ENCODE results near the gene COLGALT1. TPM values are rescaled to one million over a fixed set of nuclear protein-coding genes. Genes with fewer than 3 reads are reported as not detected.

Gene COLGALT1
- total RNA-seq, 4 donors from 2014 or later, result 74.5 to 141 (median 88.2) TPM

DNA sequence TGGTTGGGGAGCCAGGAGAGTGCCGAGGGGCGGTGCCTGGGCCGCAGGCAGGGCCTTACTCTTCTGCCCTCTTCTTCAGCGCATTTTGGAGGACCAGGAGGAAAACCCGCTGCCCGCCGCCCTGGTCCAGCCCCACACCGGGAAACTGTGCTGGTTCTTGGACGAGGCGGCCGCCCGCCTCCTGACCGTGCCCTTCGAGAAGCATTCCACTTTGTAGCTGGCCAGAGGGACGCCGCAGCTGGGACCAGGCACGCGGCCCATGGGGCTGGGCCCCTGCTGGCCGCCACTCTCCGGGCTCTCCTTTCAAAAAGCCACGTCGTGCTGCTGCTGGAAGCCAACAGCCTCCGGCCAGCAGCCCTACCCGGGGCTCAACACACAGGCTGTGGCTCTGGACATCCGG is 34.6 kb upstream of the COLGALT1 start:
- Histone ChIP-seq H3K36me3 (peaks cover 3 to 61% (median 12%) of the 10 kb centered on the region in 3 donors), H3K27ac (no peak overlapping the region), H3K9me3 (peaks cover 0 to 20% (median 5%) of the 10 kb centered on the region in 4 donors), H3K4me1 (peaks cover 0 to 15% (median 3%) of the 10 kb centered on the region in 4 donors), H3K27me3 (no peaks in the 10 kb centered on the region), H3K4me3 (no peak overlapping the region)
- no peak for DNase-seq (ENCODE audit: low spot score in 2 of 2)
- 91 to 93% methylated on average over 16 to 25 of the region's 25 CpGs for WGBS, 2 donors
- no peak for TF ChIP-seq POLR2A (IDR thresholded peaks at IDR 0.05)
- TF ChIP-seq EP300 (IDR thresholded peaks at IDR 0.05), result no peak
- TF ChIP-seq, protein P1, sequence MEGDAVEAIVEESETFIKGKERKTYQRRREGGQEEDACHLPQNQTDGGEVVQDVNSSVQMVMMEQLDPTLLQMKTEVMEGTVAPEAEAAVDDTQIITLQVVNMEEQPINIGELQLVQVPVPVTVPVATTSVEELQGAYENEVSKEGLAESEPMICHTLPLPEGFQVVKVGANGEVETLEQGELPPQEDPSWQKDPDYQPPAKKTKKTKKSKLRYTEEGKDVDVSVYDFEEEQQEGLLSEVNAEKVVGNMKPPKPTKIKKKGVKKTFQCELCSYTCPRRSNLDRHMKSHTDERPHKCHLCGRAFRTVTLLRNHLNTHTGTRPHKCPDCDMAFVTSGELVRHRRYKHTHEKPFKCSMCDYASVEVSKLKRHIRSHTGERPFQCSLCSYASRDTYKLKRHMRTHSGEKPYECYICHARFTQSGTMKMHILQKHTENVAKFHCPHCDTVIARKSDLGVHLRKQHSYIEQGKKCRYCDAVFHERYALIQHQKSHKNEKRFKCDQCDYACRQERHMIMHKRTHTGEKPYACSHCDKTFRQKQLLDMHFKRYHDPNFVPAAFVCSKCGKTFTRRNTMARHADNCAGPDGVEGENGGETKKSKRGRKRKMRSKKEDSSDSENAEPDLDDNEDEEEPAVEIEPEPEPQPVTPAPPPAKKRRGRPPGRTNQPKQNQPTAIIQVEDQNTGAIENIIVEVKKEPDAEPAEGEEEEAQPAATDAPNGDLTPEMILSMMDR (IDR thresholded peaks at IDR 0.05), result no peak

DNA sequence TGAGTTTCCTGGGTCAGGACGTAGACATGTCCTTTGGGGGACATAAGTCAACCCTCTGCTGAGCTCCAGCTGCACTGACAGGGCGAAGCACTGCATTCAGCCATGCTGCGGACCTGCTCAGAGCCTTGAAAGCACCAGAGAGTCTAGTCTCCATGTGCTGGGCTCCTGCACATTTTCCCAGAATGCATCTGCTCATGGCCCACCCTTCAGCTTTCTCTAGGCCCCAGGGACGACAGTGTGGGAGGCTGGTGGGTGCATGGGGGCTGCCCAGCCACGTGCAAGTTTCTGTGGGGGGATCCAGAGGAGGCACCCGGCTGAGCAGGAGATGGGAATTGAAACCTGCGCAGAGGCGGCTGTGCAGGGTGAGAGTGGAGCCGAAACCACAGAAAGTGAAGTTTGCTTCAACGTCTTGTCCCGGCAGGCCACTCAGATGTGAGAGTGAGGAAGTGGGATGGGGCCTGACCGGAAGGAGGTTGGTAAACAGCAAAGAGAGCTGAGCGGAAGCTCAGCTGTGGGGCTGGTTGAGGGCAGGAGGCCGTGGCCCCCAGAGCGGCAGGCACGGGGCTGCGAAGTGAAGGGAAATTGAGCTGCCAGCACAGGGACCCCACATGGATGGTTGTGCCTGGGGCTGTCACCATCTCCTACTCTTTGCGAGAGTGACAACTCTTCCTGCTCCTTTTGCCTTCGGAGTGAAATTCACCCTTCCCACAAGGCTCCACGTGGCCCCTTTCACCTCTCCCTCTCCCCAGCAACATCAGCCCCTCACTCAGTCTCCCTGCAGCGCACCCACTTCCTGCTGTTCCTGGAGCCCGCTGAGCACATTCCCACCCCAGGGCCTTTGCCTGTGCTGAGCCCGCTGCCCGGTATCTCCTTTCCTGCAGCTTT is 32.2 kb upstream of the COLGALT1 start:
- Histone ChIP-seq H3K4me3 (no peak overlapping the region), H3K27me3 (peaks cover 0 to 4% of the 10 kb centered on the region in 2 donors), H3K9me3 (peaks cover 0 to 6% (median 1%) of the 10 kb centered on the region in 4 donors), H3K27ac (peak overlapping the region in 2 of 4 donors; percentile 50 to 60), H3K36me3 (peaks cover 0 to 38% (median 4%) of the 10 kb centered on the region in 3 donors), H3K4me1 (peaks cover 0 to 15% (median 3%) of the 10 kb centered on the region in 4 donors)
- 36 to 47% methylated on average over 24 of the region's 24 CpGs for WGBS, 2 donors
- TF ChIP-seq POLR2A (IDR thresholded peaks at IDR 0.05), result no peak
- TF ChIP-seq EP300 (IDR thresholded peaks at IDR 0.05), result peak in 1 of 2 donors; percentile 42
- DNase-seq (ENCODE audit: low spot score in 2 of 2), result peak in 1 of 2 donors; percentile 47

DNA sequence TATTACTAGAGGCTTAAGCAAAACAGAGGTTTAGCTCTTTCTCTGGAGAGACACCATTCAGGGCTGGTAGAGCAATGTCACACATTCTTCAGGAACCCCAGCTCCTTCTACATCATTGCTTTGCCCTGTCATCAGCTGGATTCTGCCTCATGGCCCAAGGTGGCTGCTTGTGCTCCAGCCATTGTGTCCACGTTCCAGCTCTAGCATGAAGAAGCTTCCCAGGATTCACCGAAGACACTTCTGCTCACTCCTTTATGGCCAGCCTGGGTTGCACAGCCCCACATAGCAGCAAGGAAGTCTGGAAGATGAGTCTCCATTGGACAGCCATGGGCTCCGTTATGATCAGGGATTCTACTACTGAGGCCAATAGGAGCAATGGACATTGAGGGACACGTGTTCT is 30.8 kb upstream of the COLGALT1 start:
- TF ChIP-seq POLR2A (IDR thresholded peaks at IDR 0.05), result no peak
- TF ChIP-seq, protein P1 (IDR thresholded peaks at IDR 0.05), result no peak
- TF ChIP-seq EP300 (IDR thresholded peaks at IDR 0.05), result no peak
- H3K36me3 ChIP-seq, result peaks cover 0 to 23% (median 4%) of the 10 kb centered on the region in 3 donors
- H3K4me1 ChIP-seq, result peaks cover 0 to 15% (median 3%) of the 10 kb centered on the region in 4 donors
- DNase-seq (ENCODE audit: low spot score in 2 of 2), result no peak
- peaks cover 0 to 13% (median 0%) of the 10 kb centered on the region in 4 donors for H3K9me3 ChIP-seq
- H3K4me3 ChIP-seq, result no peak overlapping the region
- peaks cover 0 to 13% of the 10 kb centered on the region in 2 donors for H3K27me3 ChIP-seq
- no peak overlapping the region for H3K27ac ChIP-seq
- 89 to 95% methylated on average over 4 of the region's 4 CpGs for WGBS, 2 donors

DNA sequence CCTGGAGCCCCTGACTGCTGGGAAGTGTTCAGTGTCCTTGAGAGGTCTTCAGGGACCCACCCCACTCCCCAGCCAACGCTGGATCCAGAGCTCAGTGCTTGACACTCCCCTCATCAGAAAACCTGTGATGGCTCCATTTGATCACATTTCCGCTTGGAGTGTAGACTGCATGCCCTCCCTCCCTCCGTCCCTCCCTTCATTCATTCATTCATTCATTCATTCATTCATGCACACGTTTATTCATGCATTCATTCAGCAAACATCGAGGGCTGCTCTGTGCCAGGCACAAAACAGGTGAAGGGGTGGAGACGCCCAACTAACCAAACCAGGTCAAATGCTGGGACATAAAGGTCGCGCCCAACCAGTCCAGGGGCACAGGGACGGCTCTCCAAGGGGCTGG is 30.3 kb upstream of the COLGALT1 start:
- peaks cover 0 to 15% (median 3%) of the 10 kb centered on the region in 4 donors for H3K4me1 ChIP-seq
- H3K27ac ChIP-seq, result no peak overlapping the region
- no peak for DNase-seq (ENCODE audit: low spot score in 2 of 2)
- peaks cover 0 to 19% (median 4%) of the 10 kb centered on the region in 3 donors for H3K36me3 ChIP-seq
- H3K4me3 ChIP-seq, result no peak overlapping the region
- peaks cover 0 to 13% (median 0%) of the 10 kb centered on the region in 4 donors for H3K9me3 ChIP-seq
- TF ChIP-seq, protein P1 (IDR thresholded peaks at IDR 0.05), result no peak
- TF ChIP-seq POLR2A (IDR thresholded peaks at IDR 0.05) (no peak), EP300 (IDR thresholded peaks at IDR 0.05) (no peak)
- 75 to 82% methylated on average over 9 of the region's 9 CpGs for WGBS, 2 donors
- H3K27me3 ChIP-seq, result peaks cover 0 to 13% of the 10 kb centered on the region in 2 donors

DNA sequence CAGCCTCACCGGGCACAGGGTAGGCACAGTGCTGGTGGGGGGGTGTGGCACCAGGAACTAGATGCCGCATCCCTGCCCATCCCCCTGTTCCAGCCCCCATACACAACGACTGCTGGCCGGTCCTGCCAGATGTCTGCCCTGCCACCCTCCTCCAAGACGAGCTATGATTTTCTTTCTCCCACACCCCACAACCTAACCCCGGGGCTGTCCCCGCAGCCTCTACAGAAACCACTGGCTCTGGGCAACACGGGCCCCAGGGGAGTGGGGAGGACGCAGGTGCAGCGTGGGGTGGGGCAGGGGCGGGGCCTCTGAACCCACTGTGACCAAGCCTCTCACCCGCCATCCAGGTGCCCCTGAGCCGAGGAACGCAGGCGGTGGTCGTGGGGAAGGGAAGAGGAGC is 28.5 kb upstream of the COLGALT1 start:
- TF ChIP-seq EP300 (IDR thresholded peaks at IDR 0.05) (no peak), POLR2A (IDR thresholded peaks at IDR 0.05) (no peak)
- TF ChIP-seq, protein P1 (IDR thresholded peaks at IDR 0.05), result no peak
- H3K4me3 ChIP-seq, result peak overlapping the region in 1 of 4 donors; percentile 33
- DNase-seq (ENCODE audit: low spot score in 2 of 2), result no peak
- peaks cover 0 to 2% (median 0%) of the 10 kb centered on the region in 3 donors for H3K36me3 ChIP-seq
- H3K27ac ChIP-seq, result no peak overlapping the region
- WGBS, 2 donors, result 43 to 56% methylated on average over 16 of the region's 16 CpGs
- peaks cover 0 to 13% of the 10 kb centered on the region in 2 donors for H3K27me3 ChIP-seq
- peaks cover 0 to 13% (median 0%) of the 10 kb centered on the region in 4 donors for H3K9me3 ChIP-seq
- peaks cover 0 to 15% (median 3%) of the 10 kb centered on the region in 4 donors for H3K4me1 ChIP-seq
